K562 (cell line): ENCODE measurements around the gene CST6. TPM values are rescaled to one million over a fixed set of nuclear protein-coding genes. Genes with fewer than 3 reads are reported as not detected.

Source experiments
- ATAC-seq: fragments of 200-7000 bp; cut with Tn5 transposase; 3 replicates; pipeline ENCODE4 v1.9.1; 2020; ENCODE audit warnings: moderate library complexity
- BruUV-seq: library from RNA; stranded (reverse); fragments of 400-500 nt; replicated peaks from 2 replicates; lab custom pipeline; 2021; lab: Mats Ljungman, UMichigan
- CTCF ChIA-PET: fragments of 300-600 bp; formaldehyde crosslinking; extraction: SDS; loops from one replicate; lab custom pipeline; 2021; ENCODE audit warnings: low intra/inter-chr PET ratio; lab: Yijun Ruan, JAX
- POLR2A ChIA-PET: fragments of 300-600, 350-650 bp; sonication (Branson Sonifier 250); formaldehyde crosslinking; extraction: SDS; loops from one replicate; lab custom pipeline; 2021; ENCODE audit warnings: antibody characterized with exemption, inconsistent platforms; lab: Yijun Ruan, JAX
- DNase-seq, 4 experiments: peaks; one replicate each; pipeline versions ENCODE4 v3.0.0 to v3.0.0-alpha.2; 2011 to 2018; ENCODE audit warnings: low spot score in 3 of 4, mixed read lengths in 3 of 4; ENCODE audit errors: extremely low read depth in 1 of 4
- FAIRE-seq: peaks from 2 replicates; lab custom pipeline; 2011; peaks lifted over from hg19 to GRCh38; lab: Jason Lieb, UNC
- H2AFZ ChIP-seq: 2 replicates; pipeline ENCODE4 v1.6.0; 2011; ENCODE audit warnings: low read depth, low read length, control low read depth, inconsistent platforms
- H3K27ac ChIP-seq: fragments of 200-600 bp; 3 replicates; pipeline ENCODE4 v1.8.0; 2011; ENCODE audit warnings: low read depth, mild to moderate bottlenecking, control low read depth, inconsistent platforms, low read length, moderate library complexity, mixed read lengths; ENCODE audit errors: extremely low read depth
- H3K27me3 ChIP-seq, 2 experiments: fragments of 300-600 bp in 1 of 2; 2 replicates in 1 of 2; 3 replicates in 1 of 2; pipeline versions ENCODE4 v1.6.0 to v1.8.0; 2011; ENCODE audit warnings: inconsistent platforms in 2 of 2, low read length in 2 of 2, mild to moderate bottlenecking in 1 of 2, mixed read lengths in 1 of 2, moderate library complexity in 1 of 2; ENCODE audit not compliant: control insufficient read depth in 2 of 2, insufficient read depth in 2 of 2
- H3K36me3 ChIP-seq: fragments of 300-600 bp; 3 replicates; pipeline ENCODE4 v1.8.0; 2011; ENCODE audit warnings: mild to moderate bottlenecking, low read length, inconsistent platforms; ENCODE audit not compliant: control insufficient read depth, insufficient read depth
- H3K4me1 ChIP-seq, 2 experiments: fragments of 200-600 bp in 1 of 2; replicated peaks in 1 of 2; 2 replicates in 1 of 2; 3 replicates in 1 of 2; pipeline versions ENCODE4 v1.5.1 to v1.8.0; 2011; ENCODE audit warnings: inconsistent platforms in 2 of 2, low read length in 2 of 2, mild to moderate bottlenecking in 1 of 2, mixed read lengths in 1 of 2, moderate library complexity in 1 of 2; ENCODE audit not compliant: control insufficient read depth in 2 of 2, insufficient read depth in 2 of 2
- H3K4me2 ChIP-seq: 2 replicates; pipeline ENCODE4 v1.6.1; 2011; ENCODE audit warnings: low read length, control low read depth, inconsistent platforms, mixed read lengths; ENCODE audit not compliant: insufficient read depth
- H3K4me3 ChIP-seq: fragments of 200-600 bp; sonication (generic), shearing (Covaris generic); 2 replicates; pipeline ENCODE4 v1.5.1; 2016; ENCODE audit warnings: control low read depth, inconsistent platforms
- H3K79me2 ChIP-seq: fragments of 200-600 bp; 3 replicates; pipeline ENCODE4 v1.8.0; 2011; ENCODE audit warnings: low read length, inconsistent platforms; ENCODE audit not compliant: control insufficient read depth, insufficient read depth
- H3K9ac ChIP-seq, 2 experiments: 2 replicates each; pipeline versions ENCODE4 v1.6.0 to v1.6.1; 2011; ENCODE audit warnings: low read depth in 2 of 2, low read length in 2 of 2, control low read depth in 1 of 2, inconsistent platforms in 1 of 2, mild to moderate bottlenecking in 1 of 2, mixed read lengths in 1 of 2; ENCODE audit not compliant: insufficient read depth in 1 of 2
- H3K9me1 ChIP-seq: one replicate; pipeline ENCODE4 v1.6.0; 2011; ENCODE audit warnings: inconsistent platforms, mild to moderate bottlenecking, low read length, moderate library complexity; ENCODE audit not compliant: control insufficient read depth, insufficient read depth
- H3K9me3 ChIP-seq: replicated peaks from 2 replicates; pipeline ENCODE4 v1.5.1; 2011; ENCODE audit warnings: low read depth, low read length, inconsistent platforms; ENCODE audit not compliant: control insufficient read depth, insufficient read depth
- H4K20me1 ChIP-seq: replicated peaks from 2 replicates; pipeline ENCODE4 v1.6.1; 2011; ENCODE audit warnings: low read length, inconsistent platforms, mixed read lengths; ENCODE audit not compliant: control insufficient read depth, insufficient read depth
- ASH1L ChIP-seq: fragments of 450-650 bp; IDR thresholded peaks from 2 replicates; pipeline ENCODE4 v1.6.1; 2018; ENCODE audit warnings: borderline replicate concordance, mild to moderate bottlenecking, low read depth; ENCODE audit not compliant: partially characterized antibody
- ETS2 ChIP-seq: IDR thresholded peaks from 2 replicates; pipeline ENCODE4 v1.6.1; 2016; ENCODE audit warnings: borderline replicate concordance, missing genetic modification characterization, mild to moderate bottlenecking, moderate library complexity, missing compliant biosample characterization; ENCODE audit not compliant: poor library complexity, severe bottlenecking
- EZH2 ChIP-seq: IDR thresholded peaks from 2 replicates; pipeline ENCODE4 v1.6.1; 2012; ENCODE audit warnings: low read depth, mild to moderate bottlenecking, inconsistent platforms, low read length, borderline replicate concordance
- GATAD2B ChIP-seq: fragments of 450-650 bp; IDR thresholded peaks from 2 replicates; pipeline ENCODE4 v1.6.1; 2017; ENCODE audit warnings: mild to moderate bottlenecking, borderline replicate concordance
- GTF2E2 ChIP-seq: fragments of 200-800 bp; sonication (Bioruptor generic); IDR thresholded peaks from 2 replicates; pipeline ENCODE4 v1.6.1; 2016; ENCODE audit warnings: missing genetic modification characterization, missing compliant biosample characterization
- HEY1 ChIP-seq: fragments of 250-450 bp; sonication (Bioruptor Pico); IDR thresholded peaks from 2 replicates; pipeline ENCODE4 v1.5.0; 2020; ENCODE audit warnings: mild to moderate bottlenecking, moderate library complexity, borderline replicate concordance
- KDM2B ChIP-seq: fragments of 250-450 bp; sonication (Bioruptor Pico); IDR thresholded peaks from 2 replicates; pipeline ENCODE4 v1.8.0; 2021; ENCODE audit warnings: mild to moderate bottlenecking, moderate library complexity
- LCOR ChIP-seq: sonication (generic); formaldehyde crosslinking; IDR thresholded peaks from 2 replicates; pipeline ENCODE4 v1.8.0; 2022; ENCODE audit warnings: mild to moderate bottlenecking, missing genetic modification reagents
- PCBP1 ChIP-seq: fragments of 200-400 bp; formaldehyde crosslinking; IDR thresholded peaks from 2 replicates; pipeline ENCODE4 v1.6.1; 2018; ENCODE audit warnings: mild to moderate bottlenecking, low read depth, low read length; ENCODE audit not compliant: poor library complexity, severe bottlenecking
- RBBP5 ChIP-seq: fragments of 200-600 bp; sonication (generic); IDR thresholded peaks from 2 replicates; pipeline ENCODE4 v1.6.1; 2012; ENCODE audit warnings: borderline replicate concordance, mild to moderate bottlenecking, low read length, control low read depth, inconsistent platforms; ENCODE audit not compliant: insufficient read depth, poor library complexity, severe bottlenecking
- TCF3 ChIP-seq: sonication (generic); formaldehyde crosslinking; IDR thresholded peaks from 2 replicates; pipeline ENCODE4 v1.4.0; 2020; ENCODE audit warnings: mild to moderate bottlenecking, missing genetic modification reagents
- TFAM ChIP-seq: fragments of 250-450 bp; sonication (Bioruptor Pico); conservative IDR thresholded peaks from 2 replicates; pipeline ENCODE4 v1.5.0; 2021; ENCODE audit warnings: mild to moderate bottlenecking, moderate library complexity
- ZBTB8A ChIP-seq: fragments of 450-650 bp; IDR thresholded peaks from 2 replicates; pipeline ENCODE4 v1.6.1; 2018; ENCODE audit warnings: mild to moderate bottlenecking, moderate library complexity; ENCODE audit not compliant: partially characterized antibody
- ZFP1 ChIP-seq: fragments of 450-650 bp; formaldehyde crosslinking; IDR thresholded peaks from 2 replicates; pipeline ENCODE4 v1.4.0; 2020; ENCODE audit warnings: mild to moderate bottlenecking, mixed read lengths
- ZNF76 ChIP-seq: fragments of 250-450 bp; sonication (Bioruptor Pico); IDR thresholded peaks from 2 replicates; pipeline ENCODE4 v1.4.0; 2020; ENCODE audit warnings: mild to moderate bottlenecking, moderate library complexity, borderline replicate concordance
- WGBS: fragments of 100-300 bp; shearing (Covaris generic); methylation state at CpG from one replicate; pipeline ENCODE4 v1.1.6; 2016; ENCODE audit warnings: low coverage, mixed read lengths; ENCODE audit not compliant: insufficient coverage; ENCODE audit errors: missing lambda C conversion rate; 5-methylcytosine and 5-hydroxymethylcytosine counted together
- in situ Hi-C: fragments of 300-500 bp; cut with MboI; formaldehyde crosslinking; loops from 4 replicates; pipeline ENCODE4 v1.15.0; 2018; ENCODE audit warnings: inconsistent platforms, mixed read lengths
- intact Hi-C: fragments of 100-400 bp; cut with micrococcal nuclease; formaldehyde crosslinking; loops from 2 replicates; pipeline ENCODE4 v1.14.2; 2022
- polyA plus RNA-seq, 8 experiments: library from polyadenylated mRNA; depleted of rRNA in 4 of 8; stranded (reverse) in 5 of 8; unstranded in 3 of 8; fragments of >200 nt; fragmentation: Nextera tagmentation in 2 of 8; fragmentation: Illumina TruSeq in 1 of 8; extraction: Ambion mirVana in 2 of 8; extraction: Trizol in 1 of 8; gene quantifications; 2 replicates each; pipeline versions ENCODE4 v1.2.1 to v1.2.3, GENCODE V29; 2011 to 2014; ENCODE audit warnings: inconsistent platforms in 1 of 8, missing spikeins in 1 of 8
- total RNA-seq, 7 experiments: library from RNA; depleted of rRNA in 6 of 7; stranded (reverse); fragments of >200 nt in 6 of 7; fragmentation: Illumina TruSeq in 2 of 7; extraction: Trizol in 2 of 7; gene quantifications; 2 replicates each; pipeline versions ENCODE4 v1.2.1 to v1.2.3, GENCODE V29; 2011 to 2021; ENCODE audit warnings: low replicate concordance in 1 of 7
- TF ChIP-seq, protein P1 (sequence below): fragments of 250-450 bp; sonication (Bioruptor Pico); IDR thresholded peaks from 2 replicates; pipeline ENCODE4 v1.8.0; 2021; ENCODE audit warnings: moderate library complexity, mild to moderate bottlenecking, inconsistent platforms
- TF ChIP-seq, protein P2 (sequence below): fragments of 250-450 bp; sonication (Bioruptor Pico); IDR thresholded peaks from 2 replicates; pipeline ENCODE4 v1.8.0; 2021; ENCODE audit warnings: moderate library complexity, mild to moderate bottlenecking, inconsistent platforms
- TF ChIP-seq, protein P3 (sequence below): sonication (generic); formaldehyde crosslinking; IDR thresholded peaks from 2 replicates; pipeline ENCODE4 v1.4.0; 2020; ENCODE audit warnings: mild to moderate bottlenecking, missing genetic modification reagents

CST6 gene
- total and polyA plus RNA-seq, 9 of the 15 experiments (the other 6 are each of a cell fraction or from before 2014, with no cell fraction given) = not detected

DNA sequence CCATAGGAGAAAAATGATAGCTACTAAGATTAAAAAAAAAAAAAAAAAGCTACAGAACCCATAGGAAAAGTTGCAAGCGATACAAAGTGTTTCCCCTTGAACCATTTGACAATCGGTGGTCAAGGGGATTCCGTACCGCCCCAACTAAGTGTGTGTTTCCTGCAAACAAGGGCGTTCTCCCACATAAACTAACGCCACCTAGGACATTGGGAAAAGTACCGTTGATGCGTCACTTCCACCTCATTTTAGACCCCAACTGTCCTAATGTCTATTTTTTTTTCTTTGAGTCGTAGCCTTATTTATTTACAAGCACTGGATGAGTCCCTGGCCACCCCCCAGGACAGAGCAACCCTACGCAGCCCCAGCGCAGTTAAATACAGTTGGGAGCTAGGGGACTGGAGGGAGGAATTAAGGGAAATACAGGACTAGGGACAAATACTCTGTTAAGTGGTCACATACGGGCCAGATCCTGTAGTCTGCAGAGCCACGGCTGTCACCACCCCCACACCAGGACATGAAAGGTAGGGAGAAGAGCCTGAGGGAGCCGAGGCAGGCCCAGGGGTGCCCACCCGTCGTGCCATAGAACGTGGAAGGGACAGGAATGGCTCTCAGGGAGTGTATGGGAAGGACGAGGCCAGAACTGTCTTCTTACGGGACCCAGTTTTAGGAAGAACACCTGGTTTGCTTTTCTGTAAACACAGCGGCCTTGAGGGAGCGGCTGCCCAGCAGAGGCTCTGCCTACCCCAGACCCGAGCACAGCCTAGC, 28.8 kb upstream of the CST6 start:
- H4K20me1 ChIP-seq = no peaks in the 10 kb centered on the region
- DNase-seq (no peak), FAIRE-seq (no peak), ATAC-seq (no peak)
- intact Hi-C loops (loop anchor here (10.0 kb wide), 1 partner anchor 198 kb away; the partner anchor contains the start of genes AP5B1 and OVOL1), in situ Hi-C loops (no loop called here)
- ChIA-PET POLR2A (interaction anchor here (0.6 to 1.5 kb wide), 5 partner anchors 39 to 481 kb away, joined by 3 to 5 read pairs (median 3); partner anchors contain the start of gene CCDC85B), CTCF (no interaction called here)
- no peak overlapping the region for H3K27ac ChIP-seq
- no peaks in the 10 kb centered on the region for H3K9me3 ChIP-seq
- H3K36me3 ChIP-seq = peaks cover 15% of the 10 kb centered on the region; the same call in 2 of the 3 replicates
- H2AFZ ChIP-seq = no peak overlapping the region
- H3K4me3 ChIP-seq = no peak overlapping the region
- WGBS = 73% methylated on average over 22 of the region's 22 CpGs
- H3K27me3 ChIP-seq = no peaks in the 10 kb centered on the region
- H3K4me2 ChIP-seq = no peak overlapping the region
- no peaks in the 10 kb centered on the region for H3K9me1 ChIP-seq
- no TSS peak for BruUV-seq
- H3K9ac ChIP-seq = peak overlapping the region in 1 of 2 experiments; percentile 53; a peak in 2 of 4 replicates
- H3K79me2 ChIP-seq = no peaks in the 10 kb centered on the region
- peaks cover 0 to 19% of the 10 kb centered on the region in 2 experiments; a peak in 1 of 5 replicates for H3K4me1 ChIP-seq
- TF ChIP-seq ZNF76 (CRISPR knock-in tag) (no peak), ZBTB8A (no peak), GATAD2B (no peak), RBBP5 (no peak), PCBP1 (no peak), LCOR (CRISPR knock-in tag) (no peak), TFAM (CRISPR knock-in tag) (no peak), ASH1L (no peak), TCF3 (CRISPR knock-in tag) (no peak), ZFP1 (CRISPR knock-in tag) (no peak), GTF2E2 (tag) (no peak), ETS2 (tag) (no peak), KDM2B (CRISPR knock-in tag) (no peak), EZH2 (no peak), HEY1 (no peak)
- TF ChIP-seq, protein P1, sequence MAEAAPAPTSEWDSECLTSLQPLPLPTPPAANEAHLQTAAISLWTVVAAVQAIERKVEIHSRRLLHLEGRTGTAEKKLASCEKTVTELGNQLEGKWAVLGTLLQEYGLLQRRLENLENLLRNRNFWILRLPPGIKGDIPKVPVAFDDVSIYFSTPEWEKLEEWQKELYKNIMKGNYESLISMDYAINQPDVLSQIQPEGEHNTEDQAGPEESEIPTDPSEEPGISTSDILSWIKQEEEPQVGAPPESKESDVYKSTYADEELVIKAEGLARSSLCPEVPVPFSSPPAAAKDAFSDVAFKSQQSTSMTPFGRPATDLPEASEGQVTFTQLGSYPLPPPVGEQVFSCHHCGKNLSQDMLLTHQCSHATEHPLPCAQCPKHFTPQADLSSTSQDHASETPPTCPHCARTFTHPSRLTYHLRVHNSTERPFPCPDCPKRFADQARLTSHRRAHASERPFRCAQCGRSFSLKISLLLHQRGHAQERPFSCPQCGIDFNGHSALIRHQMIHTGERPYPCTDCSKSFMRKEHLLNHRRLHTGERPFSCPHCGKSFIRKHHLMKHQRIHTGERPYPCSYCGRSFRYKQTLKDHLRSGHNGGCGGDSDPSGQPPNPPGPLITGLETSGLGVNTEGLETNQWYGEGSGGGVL = no peak
- TF ChIP-seq, protein P2, sequence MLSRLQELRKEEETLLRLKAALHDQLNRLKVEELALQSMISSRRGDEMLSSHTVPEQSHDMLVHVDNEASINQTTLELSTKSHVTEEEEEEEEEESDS (CRISPR knock-in tag) = no peak
- TF ChIP-seq, protein P3, sequence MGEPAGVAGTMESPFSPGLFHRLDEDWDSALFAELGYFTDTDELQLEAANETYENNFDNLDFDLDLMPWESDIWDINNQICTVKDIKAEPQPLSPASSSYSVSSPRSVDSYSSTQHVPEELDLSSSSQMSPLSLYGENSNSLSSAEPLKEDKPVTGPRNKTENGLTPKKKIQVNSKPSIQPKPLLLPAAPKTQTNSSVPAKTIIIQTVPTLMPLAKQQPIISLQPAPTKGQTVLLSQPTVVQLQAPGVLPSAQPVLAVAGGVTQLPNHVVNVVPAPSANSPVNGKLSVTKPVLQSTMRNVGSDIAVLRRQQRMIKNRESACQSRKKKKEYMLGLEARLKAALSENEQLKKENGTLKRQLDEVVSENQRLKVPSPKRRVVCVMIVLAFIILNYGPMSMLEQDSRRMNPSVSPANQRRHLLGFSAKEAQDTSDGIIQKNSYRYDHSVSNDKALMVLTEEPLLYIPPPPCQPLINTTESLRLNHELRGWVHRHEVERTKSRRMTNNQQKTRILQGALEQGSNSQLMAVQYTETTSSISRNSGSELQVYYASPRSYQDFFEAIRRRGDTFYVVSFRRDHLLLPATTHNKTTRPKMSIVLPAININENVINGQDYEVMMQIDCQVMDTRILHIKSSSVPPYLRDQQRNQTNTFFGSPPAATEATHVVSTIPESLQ = no peak
